ENCODE measurements around the gene TTYH3.

Gene TTYH3

GRCh38 chr7:2673934-2674333 is 42.1 kb downstream of the TTYH3 start:
- TF ChIP-seq TCF12 (IDR thresholded peaks at IDR 0.05; ENCODE audit: low read depth) (no peak), TAF1 (IDR thresholded peaks at IDR 0.05; ENCODE audit: low read depth) (no peak), TEAD4 (IDR thresholded peaks at IDR 0.05) (no peak), MAX (IDR thresholded peaks at IDR 0.05) (no peak), NFIC (IDR thresholded peaks at IDR 0.05) (no peak), USF1 (IDR thresholded peaks at IDR 0.05) (no peak), CEBPB (IDR thresholded peaks at IDR 0.05) (no peak), EGR1 (IDR thresholded peaks at IDR 0.05) (no peak), RAD21 (IDR thresholded peaks at IDR 0.05; ENCODE audit: low read depth) (no peak)

- TF ChIP-seq REST (IDR thresholded peaks at IDR 0.05; ENCODE audit: low read depth) (no peak), MAX (IDR thresholded peaks at IDR 0.05) (no peak), YY1 (IDR thresholded peaks at IDR 0.05; ENCODE audit: low read depth) (no peak), TAF1 (IDR thresholded peaks at IDR 0.05; ENCODE audit: low read depth) (no peak), RAD21 (IDR thresholded peaks at IDR 0.05; ENCODE audit: low read depth) (no peak), EGR1 (IDR thresholded peaks at IDR 0.05) (no peak), ZBTB7A (IDR thresholded peaks at IDR 0.05; ENCODE audit: low read depth) (no peak), CREB1 (IDR thresholded peaks at IDR 0.05; ENCODE audit: low read depth) (no peak), NFIC (IDR thresholded peaks at IDR 0.05) (no peak), USF1 (IDR thresholded peaks at IDR 0.05) (no peak)
These were observed 43.5 kb downstream of the TTYH3 start for GRCh38 chr7:2675256-2675764.

- peak; percentile 69 for TF ChIP-seq MAX (IDR thresholded peaks at IDR 0.05)
These were observed 47.6 kb downstream of the TTYH3 start for GRCh38 chr7:2679135-2680127.

- no peak for TF ChIP-seq REST (IDR thresholded peaks at IDR 0.05; ENCODE audit: low read depth)
- TF ChIP-seq FOXM1 (IDR thresholded peaks at IDR 0.05; ENCODE audit: borderline replicate concordance, low read depth) = no peak
- no peak for TF ChIP-seq TEAD4 (IDR thresholded peaks at IDR 0.05)
These were observed 48.5 kb downstream of the TTYH3 start for GRCh38 chr7:2680256-2680655.

GRCh38 chr7:2680792-2681490 is 49.2 kb downstream of the TTYH3 start:
- no peak for TF ChIP-seq EP300 (IDR thresholded peaks at IDR 0.05; ENCODE audit: borderline replicate concordance)
- no peak for TF ChIP-seq EGR1 (IDR thresholded peaks at IDR 0.05)
- TF ChIP-seq TAF1 (IDR thresholded peaks at IDR 0.05; ENCODE audit: low read depth) = no peak
- peak; percentile 51; the same call in 1 of the 2 replicates for TF ChIP-seq MAX (IDR thresholded peaks at IDR 0.05)
- TF ChIP-seq REST (IDR thresholded peaks at IDR 0.05; ENCODE audit: low read depth) = no peak
- TF ChIP-seq CREB1 (IDR thresholded peaks at IDR 0.05; ENCODE audit: low read depth) = no peak
- TF ChIP-seq NFIC (IDR thresholded peaks at IDR 0.05) = no peak
- TF ChIP-seq USF1 (IDR thresholded peaks at IDR 0.05) = peak; percentile 16; the same call in 1 of the 2 replicates
- no peak for TF ChIP-seq FOXM1 (IDR thresholded peaks at IDR 0.05; ENCODE audit: borderline replicate concordance, low read depth)
- no peak for TF ChIP-seq ZBTB7A (IDR thresholded peaks at IDR 0.05; ENCODE audit: low read depth)
- no peak for TF ChIP-seq TEAD4 (IDR thresholded peaks at IDR 0.05)
- TF ChIP-seq YY1 (IDR thresholded peaks at IDR 0.05; ENCODE audit: low read depth) = no peak
- no peak for TF ChIP-seq CEBPB (IDR thresholded peaks at IDR 0.05)
- peak; percentile 92 for TF ChIP-seq RAD21 (IDR thresholded peaks at IDR 0.05; ENCODE audit: low read depth)
- TF ChIP-seq TCF12 (IDR thresholded peaks at IDR 0.05; ENCODE audit: low read depth) = no peak
